ENCODE measurements around the gene AGRN. TPM values are rescaled to one million over a fixed set of nuclear protein-coding genes. Genes with fewer than 3 reads are reported as not detected.
"Not testable (repeated sequence)": the region's sequence is repeated elsewhere in the genome, so short reads cannot be mapped to it uniquely, and the experiment has no call there.

AGRN gene
- total RNA-seq, 1 experiment from 2014 or later, result 175 TPM

GRCh38 chr1:993379-993995 lies 26.4 kb upstream of the AGRN start:
- Histone ChIP-seq H3T11ph (ENCODE audit: low read length) (no peak overlapping the region), H3K27ac (ENCODE audit: insufficient read length, low read depth, low read length) (no peak overlapping the region), H2BK15ac (ENCODE audit: low read depth, low read length) (no peak overlapping the region), H2AK5ac (ENCODE audit: insufficient read length, low read length) (no peak overlapping the region), H3K23ac (ENCODE audit: insufficient read length, low read depth, low read length) (no peak overlapping the region), H3K27me3 (ENCODE audit: insufficient read depth, low read length) (peaks cover 19% of the 10 kb centered on the region; the same call in 1 of the 2 replicates), H4K91ac (ENCODE audit: insufficient read length, low read depth, low read length) (no peak overlapping the region), H2BK5ac (ENCODE audit: insufficient read length, low read length) (no peak overlapping the region), H2BK20ac (ENCODE audit: low read depth, low read length, poor library complexity, severe bottlenecking) (no peak overlapping the region), H4K20me1 (ENCODE audit: control insufficient read depth, insufficient read depth, insufficient read length) (no peaks in the 10 kb centered on the region), H4K8ac (replicated peaks; ENCODE audit: insufficient read length, low read depth, low read length) (no peak overlapping the region), H2BK120ac (ENCODE audit: low read depth, low read length, poor library complexity, severe bottlenecking) (no peak overlapping the region), H3K56ac (ENCODE audit: insufficient read length, low read depth, low read length) (no peak overlapping the region), H4K5ac (ENCODE audit: insufficient read length, low read depth, low read length) (no peak overlapping the region), H3K9me3 (ENCODE audit: control insufficient read depth, low read depth, low read length) (no peaks in the 10 kb centered on the region), H2AFZ (ENCODE audit: low read length) (no peak overlapping the region), H3K14ac (ENCODE audit: insufficient read depth, low read length) (no peak overlapping the region; the same call in 1 of the 2 replicates), H3K79me2 (ENCODE audit: insufficient read depth, low read length) (no peaks in the 10 kb centered on the region), H3K18ac (ENCODE audit: insufficient read length, low read depth, low read length) (no peak overlapping the region), H3K9ac (ENCODE audit: extremely low read depth, insufficient read length, low read length) (no peak overlapping the region), H3K4ac (ENCODE audit: low read depth, low read length) (no peak overlapping the region), H3K4me1 (ENCODE audit: insufficient read depth, low read length) (0 out of 2 replicates have a peak, but pooled peaks cover 1% of the 10 kb centered on the region), H3K79me1 (ENCODE audit: insufficient read depth, low read depth, low read length, poor library complexity, severe bottlenecking) (no peaks in the 10 kb centered on the region), H2BK12ac (ENCODE audit: insufficient read length, low read depth, low read length) (no peak overlapping the region), H3K4me2 (ENCODE audit: insufficient read depth, insufficient read length, low read length) (no peak overlapping the region), H3K23me2 (ENCODE audit: insufficient read length, low read depth, low read length, poor library complexity, severe bottlenecking) (peaks cover 6% of the 10 kb centered on the region)
- Mint-ChIP-seq H3K9me3 (peaks cover 19 to 21% of the 10 kb centered on the region in 2 experiments), H3K27ac (no peak overlapping the region), H3K27me3 (ENCODE audit: low read depth) (peaks cover 95% of the 10 kb centered on the region), H3K4me3 (no peak overlapping the region), H3K4me1 (peaks cover 3 to 11% of the 10 kb centered on the region in 2 experiments), H3K36me3 (ENCODE audit: insufficient read depth in 1 of 3, low read depth in 3 of 3) (peaks cover 0 to 4% (median 3%) of the 10 kb centered on the region in 3 experiments; a peak in 3 of 7 replicates)
- no CpG with 5 or more reads among the region's 15 CpGs for WGBS (ENCODE audit: extremely low coverage, insufficient read length, low lambda C conversion rate)
- no peak for DNase-seq
- no peak for TF ChIP-seq CTCF (conservative IDR thresholded peaks at IDR 0.05)

DNA sequence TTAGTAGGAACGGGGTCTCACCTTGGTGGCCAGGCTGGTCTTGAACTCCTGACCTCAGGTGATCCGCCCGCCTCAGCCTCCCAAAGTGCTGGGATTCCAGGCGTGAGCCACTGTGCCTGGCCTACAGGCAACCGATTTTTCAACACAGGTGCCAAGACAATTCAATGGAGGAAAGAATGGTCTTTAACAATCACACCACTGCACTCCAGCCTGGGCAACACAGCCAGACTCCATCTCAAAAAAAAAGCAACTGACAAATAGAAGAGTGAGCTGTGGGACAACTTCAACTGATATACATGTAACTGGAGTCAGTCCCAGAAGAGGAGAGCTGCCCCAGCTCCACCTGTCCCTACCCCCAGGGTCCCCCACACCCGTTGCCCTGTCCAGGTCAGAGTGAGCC lies 25.4 kb upstream of the AGRN start:
- not testable (repeated sequence) for H4K20me1 ChIP-seq (ENCODE audit: control insufficient read depth, insufficient read depth, insufficient read length); H3K27ac Mint-ChIP-seq; H3K79me2 ChIP-seq (ENCODE audit: insufficient read depth, low read length); H3K9me3 ChIP-seq (ENCODE audit: control insufficient read depth, low read depth, low read length); H3K4me3 Mint-ChIP-seq; H3K4ac ChIP-seq (ENCODE audit: low read depth, low read length); H2AK5ac ChIP-seq (ENCODE audit: insufficient read length, low read length); H3K14ac ChIP-seq (ENCODE audit: insufficient read depth, low read length); H2BK20ac ChIP-seq (ENCODE audit: low read depth, low read length, poor library complexity, severe bottlenecking); H2BK120ac ChIP-seq (ENCODE audit: low read depth, low read length, poor library complexity, severe bottlenecking); H3K56ac ChIP-seq (ENCODE audit: insufficient read length, low read depth, low read length); H4K91ac ChIP-seq (ENCODE audit: insufficient read length, low read depth, low read length); H3K23ac ChIP-seq (ENCODE audit: insufficient read length, low read depth, low read length); H3K4me2 ChIP-seq (ENCODE audit: insufficient read depth, insufficient read length, low read length); H4K5ac ChIP-seq (ENCODE audit: insufficient read length, low read depth, low read length); H3K18ac ChIP-seq (ENCODE audit: insufficient read length, low read depth, low read length); H3K27ac ChIP-seq (ENCODE audit: insufficient read length, low read depth, low read length); H2AFZ ChIP-seq (ENCODE audit: low read length); H2BK15ac ChIP-seq (ENCODE audit: low read depth, low read length); H3K36me3 Mint-ChIP-seq (ENCODE audit: insufficient read depth in 1 of 3, low read depth in 3 of 3); H4K8ac ChIP-seq (replicated peaks; ENCODE audit: insufficient read length, low read depth, low read length); H2BK5ac ChIP-seq (ENCODE audit: insufficient read length, low read length); H3K4me1 ChIP-seq (ENCODE audit: insufficient read depth, low read length); H3K9ac ChIP-seq (ENCODE audit: extremely low read depth, insufficient read length, low read length); DNase-seq; H3T11ph ChIP-seq (ENCODE audit: low read length); H3K79me1 ChIP-seq (ENCODE audit: insufficient read depth, low read depth, low read length, poor library complexity, severe bottlenecking); H2BK12ac ChIP-seq (ENCODE audit: insufficient read length, low read depth, low read length)
- peaks cover 12% of the 10 kb centered on the region for H3K23me2 ChIP-seq (ENCODE audit: insufficient read length, low read depth, low read length, poor library complexity, severe bottlenecking)
- no CpG with 5 or more reads among the region's 6 CpGs for WGBS (ENCODE audit: extremely low coverage, insufficient read length, low lambda C conversion rate)
- peaks cover 29% of the 10 kb centered on the region; the same call in 1 of the 2 replicates for H3K27me3 ChIP-seq (ENCODE audit: insufficient read depth, low read length)
- peaks cover 91% of the 10 kb centered on the region for H3K27me3 Mint-ChIP-seq (ENCODE audit: low read depth)
- H3K4me1 Mint-ChIP-seq, result peaks cover 3 to 11% of the 10 kb centered on the region in 2 experiments
- H3K9me3 Mint-ChIP-seq, result peaks cover 12 to 16% of the 10 kb centered on the region in 2 experiments

Measured in H9 (cell line).